ENCODE results near the gene CPXM1. TPM values are rescaled to one million over a fixed set of nuclear protein-coding genes. Genes with fewer than 3 reads are reported as not detected.

The CPXM1 gene
- total RNA-seq, 1 donor from 2014 or later, result 1.3 TPM

DNA sequence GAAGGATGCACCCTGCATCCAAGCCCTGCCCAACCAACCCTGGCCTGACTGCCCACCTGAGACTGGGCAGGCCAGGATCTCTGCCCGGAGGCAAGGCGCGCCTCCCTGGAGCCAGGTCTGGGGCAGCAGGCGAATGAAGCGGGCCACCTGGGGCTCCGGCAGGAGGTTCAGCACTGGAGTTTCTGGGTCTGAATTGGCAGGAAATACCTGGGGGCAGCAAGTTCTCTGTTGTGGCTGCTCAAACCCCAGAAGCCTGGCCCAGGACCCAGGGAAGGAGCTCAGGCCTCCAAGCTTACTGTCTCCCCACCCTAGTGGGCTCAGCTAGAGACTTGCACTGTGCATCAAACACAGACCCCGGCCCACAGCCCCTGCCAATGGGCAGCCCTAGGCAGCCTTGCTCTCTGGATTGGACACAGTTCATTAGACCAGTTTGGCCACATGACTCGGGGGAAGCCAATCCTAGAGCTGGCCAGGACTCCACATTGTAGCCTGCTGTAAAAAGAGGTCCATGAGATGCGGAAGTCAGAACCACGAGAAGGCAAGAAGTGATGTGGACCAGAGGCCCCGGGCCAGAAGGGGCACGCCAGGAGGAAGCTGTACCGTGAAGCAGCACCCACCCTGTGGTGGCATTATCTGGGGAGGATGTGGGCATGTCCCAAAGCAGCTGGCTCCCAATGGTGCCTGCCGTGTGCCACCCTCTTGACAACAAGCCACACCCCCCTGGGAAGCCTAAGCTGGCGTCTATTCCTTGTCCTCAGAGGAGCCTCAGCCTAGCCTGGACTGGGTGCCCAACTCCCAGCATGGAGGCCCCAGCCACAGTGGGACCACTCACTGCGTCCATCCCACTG, 3.1 kb downstream of the CPXM1 start:
- Histone ChIP-seq H3K27ac (no peak overlapping the region), H3K4me1 (peaks cover 12% of the 10 kb centered on the region), H3K36me3 (no peaks in the 10 kb centered on the region), H3K4me3 (no peak overlapping the region), H3K27me3 (peaks cover 44% of the 10 kb centered on the region), H3K9me3 (no peaks in the 10 kb centered on the region)
- intact Hi-C loops (cut with DNase I), result no loop called here
- ATAC-seq (no peak), DNase-seq (no peak)
- TF ChIP-seq, protein P1, sequence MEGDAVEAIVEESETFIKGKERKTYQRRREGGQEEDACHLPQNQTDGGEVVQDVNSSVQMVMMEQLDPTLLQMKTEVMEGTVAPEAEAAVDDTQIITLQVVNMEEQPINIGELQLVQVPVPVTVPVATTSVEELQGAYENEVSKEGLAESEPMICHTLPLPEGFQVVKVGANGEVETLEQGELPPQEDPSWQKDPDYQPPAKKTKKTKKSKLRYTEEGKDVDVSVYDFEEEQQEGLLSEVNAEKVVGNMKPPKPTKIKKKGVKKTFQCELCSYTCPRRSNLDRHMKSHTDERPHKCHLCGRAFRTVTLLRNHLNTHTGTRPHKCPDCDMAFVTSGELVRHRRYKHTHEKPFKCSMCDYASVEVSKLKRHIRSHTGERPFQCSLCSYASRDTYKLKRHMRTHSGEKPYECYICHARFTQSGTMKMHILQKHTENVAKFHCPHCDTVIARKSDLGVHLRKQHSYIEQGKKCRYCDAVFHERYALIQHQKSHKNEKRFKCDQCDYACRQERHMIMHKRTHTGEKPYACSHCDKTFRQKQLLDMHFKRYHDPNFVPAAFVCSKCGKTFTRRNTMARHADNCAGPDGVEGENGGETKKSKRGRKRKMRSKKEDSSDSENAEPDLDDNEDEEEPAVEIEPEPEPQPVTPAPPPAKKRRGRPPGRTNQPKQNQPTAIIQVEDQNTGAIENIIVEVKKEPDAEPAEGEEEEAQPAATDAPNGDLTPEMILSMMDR (IDR thresholded peaks at IDR 0.05), result no peak

DNA sequence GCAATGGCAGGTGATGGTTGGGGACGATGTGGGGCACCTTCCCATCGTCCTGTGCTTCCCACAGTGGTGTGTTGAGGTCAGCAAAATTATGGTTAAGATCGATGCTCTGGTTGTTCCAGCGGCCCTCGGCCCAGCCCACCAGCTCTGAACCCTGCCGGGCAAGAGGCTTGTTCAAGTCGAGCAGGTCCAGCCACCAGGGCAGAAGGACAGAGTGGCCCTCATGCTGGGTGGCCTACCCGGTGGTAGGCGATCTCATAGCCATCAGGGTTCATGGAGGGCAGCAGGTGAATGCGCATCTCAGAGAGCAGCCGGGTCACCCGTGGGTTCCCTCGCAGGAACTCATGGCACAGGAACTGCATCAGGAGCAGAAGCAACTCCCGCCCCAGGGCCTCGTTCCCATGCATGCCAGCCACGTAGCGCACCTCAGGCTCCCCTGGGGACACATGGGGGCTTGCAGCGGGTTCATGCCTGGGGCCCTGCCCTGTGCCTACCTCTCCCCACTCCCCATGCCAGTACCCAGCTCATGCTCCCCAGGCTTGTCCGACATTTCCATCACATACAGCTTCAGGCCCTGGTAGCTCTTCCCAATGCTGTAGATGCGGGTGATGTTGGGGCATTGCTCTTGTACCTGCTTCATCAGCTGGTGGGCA, 4.3 kb downstream of the CPXM1 start:
- no peak overlapping the region for H3K4me3 ChIP-seq
- H3K9me3 ChIP-seq, result no peaks in the 10 kb centered on the region
- DNase-seq (no peak), ATAC-seq (no peak)
- H3K27me3 ChIP-seq, result peaks cover 38% of the 10 kb centered on the region
- H3K4me1 ChIP-seq, result peaks cover 12% of the 10 kb centered on the region
- H3K27ac ChIP-seq, result no peak overlapping the region
- intact Hi-C loops (cut with DNase I), result no loop called here
- H3K36me3 ChIP-seq, result no peaks in the 10 kb centered on the region
- TF ChIP-seq, protein P1 (IDR thresholded peaks at IDR 0.05), result no peak

DNA sequence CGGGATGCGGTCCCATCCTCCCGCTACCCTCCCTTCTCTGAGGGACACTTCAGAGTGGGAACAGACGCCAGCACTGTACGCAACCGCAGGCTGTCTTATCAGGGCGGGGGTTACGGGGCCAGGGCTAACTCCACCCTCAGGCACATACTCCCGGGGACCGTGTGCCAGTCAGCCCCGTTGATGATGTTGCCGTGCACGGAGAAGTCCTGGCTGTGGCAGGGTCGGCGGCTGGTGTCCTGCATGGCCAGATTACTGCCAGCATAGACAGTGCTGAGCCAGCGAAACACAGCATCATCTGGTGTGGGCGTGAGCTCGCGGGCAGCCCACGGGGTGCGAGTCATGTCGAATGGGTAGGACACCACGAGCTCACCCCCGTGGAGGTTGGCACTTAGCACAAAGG, 5.0 kb downstream of the CPXM1 start:
- ATAC-seq (no peak), DNase-seq (no peak)
- H3K9me3 ChIP-seq, result no peaks in the 10 kb centered on the region
- no peaks in the 10 kb centered on the region for H3K36me3 ChIP-seq
- no peak overlapping the region for H3K4me3 ChIP-seq
- peaks cover 6% of the 10 kb centered on the region for H3K4me1 ChIP-seq
- TF ChIP-seq, protein P1 (IDR thresholded peaks at IDR 0.05), result no peak
- H3K27me3 ChIP-seq, result peaks cover 32% of the 10 kb centered on the region
- no peak overlapping the region for H3K27ac ChIP-seq
- intact Hi-C loops (cut with DNase I), result no loop called here

DNA sequence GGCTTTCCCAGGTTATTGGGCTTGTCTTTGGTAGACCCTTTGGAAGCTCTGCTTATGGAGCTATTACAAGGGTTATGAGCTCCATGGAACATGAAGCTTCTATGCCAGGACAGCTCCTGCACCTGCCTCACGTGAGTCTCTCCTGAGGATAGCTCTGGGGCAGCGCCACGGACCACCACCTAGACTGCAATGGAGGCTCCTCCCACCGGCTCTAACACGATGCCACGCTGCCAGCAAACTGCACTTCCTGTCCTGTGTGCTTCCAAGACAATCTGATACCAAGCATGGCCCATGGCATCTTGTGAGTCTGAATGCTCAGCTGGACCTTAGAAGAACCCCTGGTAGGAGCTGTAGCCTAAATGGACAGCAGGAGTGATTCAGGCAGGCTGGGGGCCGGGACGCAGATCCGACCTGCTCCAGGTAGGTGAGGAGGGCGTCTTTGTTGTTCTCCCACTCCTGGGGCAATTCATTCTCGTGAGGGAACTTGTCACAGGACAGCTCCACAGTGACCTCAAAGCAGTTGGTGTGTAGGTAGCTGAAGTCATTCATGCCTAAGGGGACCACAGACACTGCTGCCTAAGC, 5.5 kb downstream of the CPXM1 start:
- Histone ChIP-seq H3K36me3 (no peaks in the 10 kb centered on the region), H3K4me3 (no peak overlapping the region), H3K27ac (no peak overlapping the region), H3K9me3 (no peaks in the 10 kb centered on the region), H3K4me1 (peaks cover 2% of the 10 kb centered on the region), H3K27me3 (peaks cover 27% of the 10 kb centered on the region)
- no peak for ATAC-seq
- intact Hi-C loops (cut with DNase I), result no loop called here
- DNase-seq, result no peak
- TF ChIP-seq, protein P1 (IDR thresholded peaks at IDR 0.05), result no peak

- intact Hi-C loops (cut with DNase I), result no loop called here
- H3K36me3 ChIP-seq, result no peaks in the 10 kb centered on the region
- H3K27ac ChIP-seq, result no peak overlapping the region
- DNase-seq (no peak), ATAC-seq (no peak)
- H3K4me1 ChIP-seq, result no peaks in the 10 kb centered on the region
- TF ChIP-seq, protein P1 (IDR thresholded peaks at IDR 0.05), result no peak
- H3K4me3 ChIP-seq, result no peak overlapping the region
- peaks cover 20% of the 10 kb centered on the region for H3K27me3 ChIP-seq
- no peaks in the 10 kb centered on the region for H3K9me3 ChIP-seq
Observed at GRCh38 chr20:2794202-2794748, 6.2 kb downstream of the CPXM1 start.
